MCF 10A (cell line): ENCODE measurements around the gene ZMYM1. TPM values are rescaled to one million over a fixed set of nuclear protein-coding genes. Genes with fewer than 3 reads are reported as not detected.
A peak's percentile ranks its signal among the peaks of the same experiment; 100 is the strongest.

Experiments
- BruUV-seq: library from RNA; stranded (reverse); fragments of 400-500 nt; replicated peaks from 2 replicates; lab custom pipeline; 2021; lab: Mats Ljungman, UMichigan
- CTCF ChIA-PET: fragments of 300-600 bp; sonication (Branson Sonifier 250); formaldehyde crosslinking; extraction: SDS; loops from one replicate; lab custom pipeline; 2021; ENCODE audit warnings: antibody characterized with exemption, inconsistent platforms; lab: Yijun Ruan, JAX
- POLR2A ChIA-PET: fragments of 300-600, 350-650 bp; sonication (Branson Sonifier 250); formaldehyde crosslinking; extraction: SDS; loops from one replicate; lab custom pipeline; 2020; ENCODE audit warnings: antibody characterized with exemption, inconsistent platforms; lab: Yijun Ruan, JAX
- DNase-seq: peaks from one replicate; pipeline ENCODE4 v3.0.0-alpha.2; 2018; ENCODE audit not compliant: unreplicated experiment
- H3K27ac Mint-ChIP-seq: one replicate; pipeline ENCODE4 v1.8.0; 2022; ENCODE audit warnings: mild to moderate bottlenecking, low read depth, mixed read lengths; ENCODE audit not compliant: unreplicated experiment
- H3K27me3 Mint-ChIP-seq: one replicate; pipeline ENCODE4 v1.8.0; 2022; ENCODE audit warnings: mixed read lengths; ENCODE audit not compliant: insufficient read depth, unreplicated experiment
- H3K36me3 Mint-ChIP-seq: one replicate; pipeline ENCODE4 v1.8.0; 2022; ENCODE audit warnings: mild to moderate bottlenecking, moderate library complexity, mixed read lengths; ENCODE audit not compliant: insufficient read depth, unreplicated experiment
- H3K4me1 Mint-ChIP-seq: one replicate; pipeline ENCODE4 v1.8.0; 2022; ENCODE audit warnings: mixed read lengths; ENCODE audit not compliant: insufficient read depth, unreplicated experiment
- H3K4me3 Mint-ChIP-seq: one replicate; pipeline ENCODE4 v1.8.0; 2022; ENCODE audit warnings: mild to moderate bottlenecking, moderate library complexity, mixed read lengths; ENCODE audit not compliant: unreplicated experiment
- H3K9me3 Mint-ChIP-seq: one replicate; pipeline ENCODE4 v1.8.0; 2022; ENCODE audit warnings: mixed read lengths; ENCODE audit not compliant: unreplicated experiment
- intact Hi-C: fragments of 100-400 bp; cut with micrococcal nuclease; formaldehyde crosslinking; loops from 2 replicates; pipeline ENCODE4 v1.14.1; 2022
- total RNA-seq: library from RNA; stranded (reverse); gene quantifications from 2 replicates; pipeline ENCODE4 v1.2.3, GENCODE V29; 2022
- TF ChIP-seq, protein P1 (sequence below): fragments of 200-600 bp; IDR thresholded peaks from one replicate; pipeline ENCODE4 v1.8.0; 2022; ENCODE audit warnings: antibody characterized with exemption, mild to moderate bottlenecking; ENCODE audit not compliant: unreplicated experiment

Gene ZMYM1
- total RNA-seq, 1 experiment from 2014 or later = 21.2 TPM

GRCh38 chr1:35097224-35097623, 18.0 kb downstream of the ZMYM1 start:
- H3K9me3 Mint-ChIP-seq = no peaks in the 10 kb centered on the region
- no peak overlapping the region for H3K4me3 Mint-ChIP-seq
- H3K36me3 Mint-ChIP-seq = peaks cover 78% of the 10 kb centered on the region
- H3K27me3 Mint-ChIP-seq = no peaks in the 10 kb centered on the region
- POLR2A ChIA-PET = interaction anchor here (0.6 kb wide), 1 partner anchor 1818 kb away, joined by 3 read pairs; no protein-coding TSS in a partner anchor
- TF ChIP-seq, protein P1, sequence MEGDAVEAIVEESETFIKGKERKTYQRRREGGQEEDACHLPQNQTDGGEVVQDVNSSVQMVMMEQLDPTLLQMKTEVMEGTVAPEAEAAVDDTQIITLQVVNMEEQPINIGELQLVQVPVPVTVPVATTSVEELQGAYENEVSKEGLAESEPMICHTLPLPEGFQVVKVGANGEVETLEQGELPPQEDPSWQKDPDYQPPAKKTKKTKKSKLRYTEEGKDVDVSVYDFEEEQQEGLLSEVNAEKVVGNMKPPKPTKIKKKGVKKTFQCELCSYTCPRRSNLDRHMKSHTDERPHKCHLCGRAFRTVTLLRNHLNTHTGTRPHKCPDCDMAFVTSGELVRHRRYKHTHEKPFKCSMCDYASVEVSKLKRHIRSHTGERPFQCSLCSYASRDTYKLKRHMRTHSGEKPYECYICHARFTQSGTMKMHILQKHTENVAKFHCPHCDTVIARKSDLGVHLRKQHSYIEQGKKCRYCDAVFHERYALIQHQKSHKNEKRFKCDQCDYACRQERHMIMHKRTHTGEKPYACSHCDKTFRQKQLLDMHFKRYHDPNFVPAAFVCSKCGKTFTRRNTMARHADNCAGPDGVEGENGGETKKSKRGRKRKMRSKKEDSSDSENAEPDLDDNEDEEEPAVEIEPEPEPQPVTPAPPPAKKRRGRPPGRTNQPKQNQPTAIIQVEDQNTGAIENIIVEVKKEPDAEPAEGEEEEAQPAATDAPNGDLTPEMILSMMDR = no peak
- DNase-seq = no peak
- CTCF ChIA-PET = interaction anchor here (0.6 to 0.7 kb wide), 2 partner anchors 63 to 178 kb away, joined by 3 read pairs; no protein-coding TSS in a partner anchor
- BruUV-seq = no TSS peak
- intact Hi-C loops = no loop called here
- H3K27ac Mint-ChIP-seq = no peak overlapping the region
- no peaks in the 10 kb centered on the region for H3K4me1 Mint-ChIP-seq

GRCh38 chr1:35111106-35111505, 31.9 kb downstream of the ZMYM1 start:
- no TSS peak for BruUV-seq
- TF ChIP-seq, protein P1 = no peak
- peaks cover 49% of the 10 kb centered on the region for H3K36me3 Mint-ChIP-seq
- DNase-seq = peak; percentile 11
- H3K9me3 Mint-ChIP-seq = no peaks in the 10 kb centered on the region
- H3K4me1 Mint-ChIP-seq = no peaks in the 10 kb centered on the region
- no peaks in the 10 kb centered on the region for H3K27me3 Mint-ChIP-seq
- ChIA-PET POLR2A (interaction anchor here (1.5 kb wide), 1 partner anchor 79 kb away, joined by 3 read pairs; the partner anchor contains the start of gene ZMYM6), CTCF (interaction anchor here (1.0 kb wide), 1 partner anchor 75 kb away, joined by 3 read pairs; no protein-coding TSS in a partner anchor)
- H3K27ac Mint-ChIP-seq = no peak overlapping the region
- intact Hi-C loops = no loop called here
- H3K4me3 Mint-ChIP-seq = no peak overlapping the region

GRCh38 chr1:35112668-35113067, 33.5 kb downstream of the ZMYM1 start:
- H3K36me3 Mint-ChIP-seq = peaks cover 41% of the 10 kb centered on the region
- H3K27me3 Mint-ChIP-seq = no peaks in the 10 kb centered on the region
- H3K4me1 Mint-ChIP-seq = no peaks in the 10 kb centered on the region
- TF ChIP-seq, protein P1 = no peak
- DNase-seq = no peak
- no peaks in the 10 kb centered on the region for H3K9me3 Mint-ChIP-seq
- no TSS peak for BruUV-seq
- no peak overlapping the region for H3K4me3 Mint-ChIP-seq
- intact Hi-C loops = no loop called here
- no peak overlapping the region for H3K27ac Mint-ChIP-seq
- ChIA-PET POLR2A (interaction anchor here (0.7 to 2.4 kb wide), 5 partner anchors 30 to 524 kb away, joined by 3 to 7 read pairs (median 3); partner anchors contain the start of genes ZMYM1 and ZMYM6), CTCF (no interaction called here)

GRCh38 chr1:35115459-35116383, 36.5 kb downstream of the ZMYM1 start:
- Mint-ChIP-seq H3K4me1 (no peaks in the 10 kb centered on the region), H3K9me3 (no peaks in the 10 kb centered on the region), H3K27ac (peak overlapping the region; percentile 28), H3K4me3 (no peak overlapping the region), H3K27me3 (no peaks in the 10 kb centered on the region), H3K36me3 (peaks cover 28% of the 10 kb centered on the region)
- intact Hi-C loops = no loop called here
- CTCF ChIA-PET = no interaction called here
- POLR2A ChIA-PET = no interaction called here
- no peak for DNase-seq
- TF ChIP-seq, protein P1 = no peak
- BruUV-seq = no TSS peak
